NCI-H128 (cell line): ENCODE measurements around the gene SNN.

Experiments used
- DNase-seq: peaks from one replicate; lab custom pipeline; 2025; ENCODE audit not compliant: unreplicated experiment; lab: John Stamatoyannopoulos, UW

Gene SNN

DNA sequence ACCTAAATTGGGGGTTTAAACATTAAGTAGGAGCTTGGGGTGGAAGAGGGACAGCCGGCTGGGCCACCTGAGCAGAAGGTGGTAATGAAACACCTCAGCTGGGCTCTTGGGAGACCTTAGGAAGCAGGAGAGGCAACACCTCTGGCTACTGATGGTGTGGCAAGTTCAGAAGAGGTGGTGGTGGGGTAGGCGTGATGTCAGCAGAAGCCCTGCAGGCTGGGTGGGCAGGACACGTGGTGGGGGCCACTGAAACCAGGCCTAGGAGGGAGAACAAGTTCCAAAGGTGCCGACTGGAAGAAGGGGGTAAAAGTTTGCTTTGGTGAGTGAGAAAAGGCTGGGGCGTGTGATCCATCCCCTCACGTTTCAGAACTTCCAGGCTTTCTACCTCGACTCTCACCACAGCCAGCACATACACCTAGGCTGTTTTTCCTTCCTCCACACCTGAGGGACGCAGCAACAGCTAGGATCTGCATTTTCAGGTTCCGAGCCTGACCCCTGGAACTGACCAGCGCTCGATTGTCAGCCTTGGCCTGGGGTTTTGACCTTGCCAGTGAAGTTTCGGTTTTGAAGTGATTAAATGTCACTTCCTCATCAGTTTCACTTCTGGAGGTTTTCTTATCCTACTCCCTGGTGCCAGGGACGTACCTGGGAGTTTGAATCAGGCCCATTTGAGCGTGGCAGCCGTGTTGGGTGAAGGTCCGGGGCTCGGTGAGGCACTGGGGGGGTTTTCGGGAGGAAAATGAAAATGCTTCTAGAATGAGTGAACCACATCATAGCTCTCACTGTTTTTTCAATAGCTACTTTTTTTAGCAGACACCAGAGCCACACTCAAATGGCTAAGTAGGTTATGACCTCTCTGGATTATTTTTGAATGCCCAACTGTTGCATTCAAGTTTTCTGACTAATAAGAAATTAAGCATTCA lies 10.0 kb downstream of the SNN start:
- DNase-seq, result no peak

DNA sequence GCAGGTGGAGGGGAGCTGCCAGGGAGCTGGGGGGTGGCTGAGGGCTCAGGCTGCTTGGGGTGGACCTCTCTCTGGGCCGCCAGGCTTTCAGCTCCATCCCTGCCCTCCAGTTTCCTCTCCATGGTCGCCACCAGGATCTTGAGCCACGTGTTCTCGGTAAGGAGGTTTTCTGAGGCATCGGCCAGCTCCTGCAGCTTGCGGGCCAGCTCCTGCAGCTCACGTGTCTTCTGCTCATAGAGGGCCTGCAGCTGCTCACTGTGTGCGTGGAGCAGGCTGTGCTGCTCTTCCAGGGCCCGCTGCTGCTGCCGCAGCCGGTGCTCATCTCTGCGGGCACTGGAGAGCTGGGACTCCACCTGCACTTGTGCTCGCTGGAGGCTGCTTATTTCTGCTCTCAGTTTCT lies 11.0 kb downstream of the SNN start:
- DNase-seq, result no peak

DNA sequence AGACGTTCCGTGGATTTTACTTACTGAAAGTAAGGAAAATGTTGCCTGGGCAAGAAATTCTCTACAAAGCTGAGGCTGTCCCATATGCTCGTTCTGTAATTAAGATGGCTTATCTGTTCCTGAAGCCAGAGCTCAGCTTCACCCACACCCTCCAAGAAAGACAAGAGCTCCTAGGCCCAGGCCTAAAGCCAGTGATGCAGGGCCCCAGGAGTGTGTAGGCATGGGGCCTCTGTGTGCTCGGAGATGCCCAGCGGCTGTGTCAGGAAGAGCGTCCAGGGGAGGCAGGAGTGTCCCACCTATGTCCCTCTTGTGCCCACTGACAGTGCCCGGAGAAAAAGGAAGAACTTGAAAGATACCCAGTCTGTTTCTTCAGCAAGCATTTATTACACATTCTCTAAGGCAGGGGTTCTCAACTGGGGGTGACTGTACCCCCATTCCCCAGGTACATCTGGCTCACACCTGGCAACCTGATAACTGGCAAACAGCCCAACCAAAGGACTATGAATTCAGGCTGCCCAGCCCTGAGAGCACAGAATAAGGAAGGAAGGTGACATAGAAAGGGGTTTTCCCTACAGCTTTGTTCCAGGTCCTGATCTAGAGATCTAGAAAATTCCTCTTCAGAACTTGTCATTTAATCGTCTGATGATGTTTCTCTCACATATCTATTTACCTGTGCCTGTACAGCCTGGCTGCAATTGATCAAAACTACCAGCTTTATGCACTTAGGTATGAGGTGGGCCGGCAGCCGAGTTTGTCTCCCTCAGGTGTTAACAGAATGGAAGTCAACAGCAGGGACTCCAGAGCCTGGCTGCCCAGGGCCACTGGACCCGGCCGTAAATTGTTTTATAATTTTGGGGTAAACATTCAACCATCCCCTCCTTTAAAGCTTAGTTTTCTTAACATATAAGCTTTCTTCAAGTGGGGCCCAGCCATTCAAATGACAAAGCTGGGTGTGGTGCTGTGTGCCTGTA lies 12.0 kb downstream of the SNN start:
- DNase-seq, result no peak

DNA sequence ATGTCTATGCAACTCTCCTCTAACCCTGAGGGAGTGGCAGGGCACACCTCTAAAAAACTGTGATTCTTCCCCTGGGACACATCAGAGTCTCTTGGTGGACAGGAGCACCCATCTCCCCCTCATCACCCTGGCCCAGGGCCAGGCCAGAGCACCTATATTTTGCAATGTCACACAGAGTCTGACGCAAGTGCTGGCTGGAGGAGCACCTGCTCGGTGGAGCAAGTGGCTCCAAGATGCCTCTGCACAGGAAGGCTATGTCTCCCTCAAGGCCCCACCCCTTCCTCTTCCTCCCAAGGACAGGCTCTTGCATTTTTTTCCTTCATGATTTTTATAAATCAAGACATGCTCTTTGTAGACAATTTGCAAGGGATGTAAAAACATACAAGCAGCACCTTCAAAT lies 13.3 kb downstream of the SNN start:
- no peak for DNase-seq

DNA sequence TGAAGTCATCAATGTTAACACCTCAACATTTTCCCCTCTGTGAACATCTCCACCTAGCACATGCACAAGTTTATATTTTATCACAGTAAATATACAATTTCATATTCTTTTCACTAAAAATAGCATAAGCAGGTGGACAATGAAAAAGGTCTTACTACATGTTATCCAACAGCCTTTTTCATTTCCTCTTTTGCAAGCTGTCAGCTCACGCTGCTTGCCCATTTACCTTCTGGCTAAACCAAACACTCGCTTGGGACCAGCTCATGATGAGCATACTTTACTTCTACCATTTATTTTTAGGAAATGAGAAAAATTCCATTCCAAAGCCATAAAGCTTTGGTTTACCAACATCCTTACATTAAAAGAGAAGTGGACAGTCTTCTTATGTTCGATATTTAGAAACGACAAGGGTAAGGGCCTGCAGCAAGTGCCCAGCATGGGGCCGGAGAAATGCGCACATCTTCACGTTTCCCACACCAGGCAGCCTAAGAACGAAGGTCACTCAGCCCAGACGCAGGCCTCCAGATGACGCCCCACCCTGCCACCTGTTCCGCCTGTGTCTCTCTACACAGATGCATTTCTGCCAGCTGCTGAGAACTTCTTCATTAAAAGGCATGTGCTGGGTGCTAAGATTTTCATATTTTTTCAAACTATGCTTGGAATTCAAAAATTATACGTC lies 13.9 kb downstream of the SNN start:
- DNase-seq, result no peak

DNA sequence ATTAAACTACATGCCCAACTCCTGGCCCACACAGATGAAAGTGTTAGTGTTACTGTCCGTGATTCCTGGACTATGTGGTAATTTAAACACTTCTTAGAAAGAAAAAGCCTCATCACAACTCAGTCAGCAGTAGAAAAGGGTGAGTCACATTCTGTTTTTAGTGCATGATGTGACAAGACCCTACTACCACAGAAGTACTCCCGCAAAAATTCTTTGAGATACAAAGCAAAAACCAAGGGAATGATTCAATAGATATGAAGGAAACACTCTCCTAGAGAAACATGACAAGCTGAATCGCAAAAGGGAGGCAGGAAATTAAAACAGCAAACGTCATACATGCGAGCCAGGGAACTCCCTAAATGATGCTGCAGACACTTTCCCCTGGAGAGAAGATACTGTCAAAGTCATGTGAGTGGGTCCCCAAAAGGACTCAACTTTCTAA lies 14.4 kb downstream of the SNN start:
- DNase-seq, result no peak

DNA sequence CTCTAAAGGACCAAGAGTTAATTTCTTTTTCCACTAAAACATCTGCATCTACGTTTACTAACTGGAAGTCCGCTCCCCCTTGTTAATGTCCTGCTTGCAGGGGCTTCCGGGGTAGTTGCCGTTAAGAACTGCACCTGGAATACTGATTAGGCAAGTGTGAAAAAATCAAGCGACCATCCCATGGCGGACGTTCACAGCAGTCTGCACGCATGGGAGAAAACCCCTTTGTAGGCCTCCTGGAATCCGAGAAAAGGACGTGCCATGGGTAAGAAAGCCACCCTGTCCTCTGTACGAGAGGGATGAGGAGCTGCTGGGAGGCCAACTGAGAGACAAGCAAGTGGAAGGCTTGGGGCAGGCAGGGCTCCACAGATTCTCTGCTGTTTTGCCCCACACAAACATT lies 14.9 kb downstream of the SNN start:
- no peak for DNase-seq

DNA sequence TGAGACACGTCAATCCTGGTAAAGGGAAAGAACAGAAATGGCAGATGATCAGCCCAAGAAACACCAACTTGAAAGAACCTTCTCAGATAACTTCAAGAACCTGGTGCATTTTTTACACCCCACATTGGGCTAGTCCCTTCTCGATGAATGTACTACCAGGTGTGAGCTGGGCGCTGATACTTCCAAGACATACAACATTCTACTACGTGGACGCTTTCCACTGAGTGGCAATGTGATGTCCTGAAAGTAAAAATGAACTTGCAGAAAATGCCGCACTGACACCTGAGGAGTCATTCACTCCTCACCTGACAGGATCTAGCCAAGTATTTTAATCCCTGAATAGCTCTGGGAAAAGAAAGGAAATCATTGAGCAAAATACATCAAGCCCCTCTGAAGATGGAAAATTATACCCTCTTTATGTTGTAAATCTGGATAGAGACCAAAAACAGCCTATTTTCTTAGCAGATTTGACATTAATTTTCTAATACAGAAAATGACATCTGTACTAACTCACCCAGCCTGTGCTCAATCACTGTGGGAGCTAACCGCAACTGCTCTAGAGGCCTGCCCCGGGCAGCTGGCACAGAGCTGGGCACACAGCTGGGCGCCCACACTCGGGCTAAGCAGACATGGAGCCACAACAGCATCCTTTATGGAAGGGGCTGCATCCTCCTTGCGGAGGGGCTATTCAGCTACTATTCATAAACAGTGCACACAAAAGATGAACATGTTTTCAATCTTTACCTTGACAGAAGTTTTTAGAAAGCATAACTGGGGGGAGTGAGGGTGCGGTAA lies 16.2 kb downstream of the SNN start:
- no peak for DNase-seq

DNA sequence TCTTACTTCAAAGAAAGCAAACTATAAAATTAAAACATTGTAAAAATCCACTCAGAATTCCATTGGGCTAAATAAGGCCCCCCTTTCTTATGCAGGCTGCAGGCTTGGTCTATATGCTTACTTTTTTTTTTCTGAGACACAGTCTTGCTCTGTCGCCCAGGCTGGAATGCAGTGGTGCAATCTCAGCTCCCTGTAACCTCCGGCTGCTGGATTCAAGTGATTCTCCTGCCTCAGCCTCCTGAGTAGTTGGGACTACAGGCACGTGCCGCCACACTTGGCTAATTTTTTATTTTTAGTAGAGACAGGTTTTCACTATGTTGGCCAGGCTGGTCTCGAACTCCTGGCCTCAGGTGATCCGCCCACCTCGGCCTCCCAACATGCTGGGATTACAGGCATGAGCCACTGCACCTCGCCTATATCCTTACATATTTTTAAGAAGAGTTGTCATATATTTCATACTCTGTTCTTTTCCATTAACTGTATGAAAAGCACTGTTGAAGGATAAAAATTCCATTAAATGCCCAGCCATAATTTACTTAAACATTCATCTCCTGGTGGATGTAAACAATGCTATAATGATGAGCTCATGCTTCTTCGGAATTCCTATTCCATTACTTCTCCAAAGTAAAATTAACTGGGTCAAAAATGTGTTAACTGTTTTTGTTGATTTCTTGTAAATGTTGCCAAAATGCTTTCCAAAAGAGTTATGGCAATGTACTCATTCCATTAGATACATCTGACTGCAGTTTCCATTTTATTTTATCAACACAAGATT lies 17.8 kb downstream of the SNN start:
- no peak for DNase-seq

DNA sequence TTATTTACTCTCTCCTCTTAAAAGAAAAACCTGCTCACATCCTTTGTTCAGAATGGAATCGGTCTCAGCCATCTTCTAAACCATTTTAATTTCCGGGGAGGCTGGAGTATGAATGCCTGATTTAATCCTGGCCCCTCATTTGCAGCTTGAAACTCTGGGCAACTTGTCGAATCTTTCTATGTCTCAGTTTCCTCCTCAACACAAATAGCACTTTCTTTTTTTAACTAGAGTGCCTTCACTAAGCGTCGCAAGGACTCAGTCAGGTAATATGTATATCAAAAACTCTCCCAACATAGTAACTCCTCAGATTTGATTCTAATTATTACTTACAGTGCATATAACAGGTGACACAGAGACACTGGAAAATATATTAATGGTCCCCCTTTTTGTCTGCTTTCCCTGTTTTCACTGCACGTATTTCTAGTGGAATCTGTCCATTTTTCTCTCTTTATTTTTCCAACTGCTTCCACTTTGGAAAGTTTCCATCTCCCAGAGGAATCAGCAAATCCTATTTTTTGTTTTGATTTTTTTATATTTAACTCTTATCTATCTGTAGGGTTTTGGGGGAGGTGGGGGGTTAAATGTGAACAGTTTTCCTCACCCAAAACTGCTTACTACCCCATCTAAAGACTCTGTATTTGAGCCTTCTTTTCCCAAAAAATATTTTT lies 18.6 kb downstream of the SNN start:
- DNase-seq, result no peak

DNA sequence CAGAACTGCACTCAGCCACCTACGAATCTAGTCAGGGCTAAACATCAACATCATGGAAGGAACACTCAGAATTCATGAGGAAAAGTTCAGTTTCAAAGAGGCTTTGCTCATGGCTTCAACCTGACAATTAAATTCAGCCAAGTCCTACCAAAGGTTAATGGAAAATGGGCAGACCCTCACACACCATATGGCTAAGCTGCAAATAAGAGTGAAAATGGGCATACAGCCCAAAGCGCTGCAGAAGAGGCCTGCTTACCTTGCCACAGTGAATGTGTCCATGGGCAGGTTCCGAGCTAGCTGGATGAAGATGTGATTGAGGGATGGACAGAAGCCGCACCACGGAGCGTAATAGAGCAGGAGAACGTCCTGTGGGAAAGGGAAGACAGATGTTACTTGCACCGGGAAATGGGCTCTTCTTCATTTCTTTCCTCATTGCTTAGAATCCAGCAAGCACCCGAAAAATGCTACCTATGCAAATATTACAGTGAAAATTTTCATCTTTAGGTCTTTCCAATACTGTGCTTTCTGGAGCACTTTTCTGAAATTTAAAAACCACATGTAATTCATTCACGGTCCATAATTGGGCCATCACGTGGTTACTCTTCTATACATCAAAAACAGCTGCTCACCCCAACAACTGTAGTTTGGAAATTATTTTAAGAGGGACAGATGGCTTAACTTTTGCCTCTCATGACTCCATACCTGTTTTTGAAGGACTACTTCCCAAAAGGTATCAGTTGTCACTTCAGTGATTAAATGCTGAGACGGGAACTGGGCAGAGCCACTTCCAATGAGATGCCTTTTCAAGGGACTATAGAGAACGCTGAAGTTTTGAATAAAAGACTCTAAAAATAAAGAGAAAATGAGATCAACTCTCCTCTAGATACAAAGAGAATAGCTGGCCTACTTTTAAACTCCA lies 19.6 kb downstream of the SNN start:
- DNase-seq, result no peak

DNA sequence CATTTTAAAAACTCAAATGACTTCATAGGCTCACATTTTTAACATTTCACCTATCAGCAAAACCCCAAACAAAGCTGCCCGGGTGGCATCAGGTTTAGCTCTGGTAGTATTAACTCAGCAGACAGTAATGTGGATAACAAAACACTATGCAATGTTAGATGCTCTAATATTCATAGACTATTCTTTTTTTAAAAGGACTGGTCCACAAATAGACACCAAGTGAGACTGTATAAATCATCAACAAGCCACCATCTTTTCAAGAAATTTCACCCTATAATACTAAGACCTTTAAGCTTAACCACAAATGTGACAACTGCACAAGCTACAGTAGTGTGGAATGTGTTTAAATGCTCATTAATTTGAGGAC lies 20.2 kb downstream of the SNN start:
- DNase-seq, result no peak

DNA sequence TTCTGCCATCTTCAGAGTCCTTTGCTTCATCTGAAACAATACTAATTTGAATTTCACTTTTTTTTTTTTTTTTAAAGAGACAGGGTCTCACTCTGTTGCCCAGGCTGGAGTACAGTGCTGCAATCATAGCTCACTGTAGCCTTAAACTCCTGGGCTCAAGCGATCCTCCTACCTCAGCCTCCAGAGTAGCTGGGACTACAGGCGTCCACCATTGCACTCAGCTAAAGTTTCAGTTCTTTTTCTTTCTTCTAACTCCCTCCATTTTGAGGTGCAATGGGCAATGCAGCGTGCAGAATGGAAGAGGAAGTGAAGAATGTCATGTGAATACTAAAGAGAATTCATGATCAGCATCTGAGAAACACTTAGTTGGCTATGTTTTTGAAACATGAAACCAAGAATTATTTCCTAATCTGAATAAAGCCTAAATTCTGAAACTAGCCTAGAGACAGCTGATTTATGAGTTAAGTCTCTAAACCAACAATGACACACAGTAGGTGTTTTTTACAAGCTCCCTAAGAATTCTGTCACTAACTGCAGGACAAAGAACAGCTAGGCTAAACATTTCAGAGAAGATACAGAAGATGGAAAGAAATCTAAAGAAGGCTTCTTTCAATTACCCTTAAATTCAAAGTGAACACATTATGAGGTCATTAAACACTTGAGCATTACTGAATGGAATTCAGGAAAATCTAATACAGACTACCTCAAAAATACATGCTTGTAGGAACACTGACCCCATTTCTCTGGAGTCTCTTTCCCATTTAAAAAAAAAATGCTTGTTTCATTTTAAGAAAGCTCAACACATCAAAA lies 21.0 kb downstream of the SNN start:
- no peak for DNase-seq

DNA sequence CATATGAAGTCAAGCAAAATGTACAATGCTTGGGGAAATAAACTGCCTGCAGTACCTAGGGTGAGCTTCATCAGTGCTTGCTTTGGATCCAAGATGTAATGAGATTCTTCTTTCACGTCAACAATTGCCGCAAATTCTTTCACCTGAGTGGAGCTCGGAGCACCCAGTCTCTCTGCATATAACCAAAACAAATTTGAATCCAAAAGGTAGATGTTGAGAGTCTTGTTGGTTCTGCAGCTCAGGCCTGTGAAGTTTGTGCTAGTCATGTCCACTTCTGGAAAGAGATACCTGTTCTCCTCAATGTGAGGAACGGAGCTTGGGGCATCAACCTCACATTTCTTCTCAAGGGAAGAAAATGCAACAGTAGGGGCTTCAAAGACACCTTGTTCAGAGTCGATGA lies 23.0 kb downstream of the SNN start:
- no peak for DNase-seq

DNA sequence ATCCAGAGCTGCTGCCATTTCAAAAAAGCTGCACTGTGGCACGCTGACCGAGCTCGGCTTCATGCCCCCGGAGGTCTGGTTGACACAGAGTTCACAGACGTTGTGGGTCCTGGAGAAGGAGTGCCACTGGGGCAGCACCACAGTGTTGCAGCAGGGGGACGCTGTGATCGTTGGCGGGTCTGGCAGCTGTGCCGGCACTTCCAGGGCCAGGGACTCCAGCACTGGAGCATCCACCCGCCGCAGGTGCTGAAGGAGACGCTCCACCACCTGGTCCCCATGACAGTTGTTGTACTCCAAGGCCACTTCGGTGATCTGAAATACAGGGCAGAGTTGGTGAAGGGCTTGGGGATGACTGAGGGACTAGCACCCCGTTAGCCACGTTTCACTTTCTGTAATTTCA lies 23.5 kb downstream of the SNN start:
- no peak for DNase-seq

DNA sequence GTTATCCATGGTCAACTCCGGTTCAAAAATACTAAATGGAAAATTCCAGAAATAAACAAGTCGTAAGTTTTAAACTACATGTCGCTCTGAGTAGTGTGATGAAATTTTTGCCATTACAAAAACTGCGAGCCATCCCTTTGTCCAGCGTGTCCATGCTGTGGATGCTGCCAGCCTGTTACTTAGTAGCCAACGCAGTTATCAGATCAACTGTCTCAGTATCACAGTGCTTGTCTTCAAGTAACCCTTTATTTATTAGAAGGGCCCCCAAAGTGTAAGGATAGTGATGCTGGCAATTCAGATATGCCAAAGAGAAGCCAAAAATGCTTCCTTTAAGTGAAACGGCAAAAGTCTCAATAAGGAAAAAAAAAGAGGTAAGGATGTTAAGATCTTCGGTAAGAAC lies 23.9 kb downstream of the SNN start:
- no peak for DNase-seq

DNA sequence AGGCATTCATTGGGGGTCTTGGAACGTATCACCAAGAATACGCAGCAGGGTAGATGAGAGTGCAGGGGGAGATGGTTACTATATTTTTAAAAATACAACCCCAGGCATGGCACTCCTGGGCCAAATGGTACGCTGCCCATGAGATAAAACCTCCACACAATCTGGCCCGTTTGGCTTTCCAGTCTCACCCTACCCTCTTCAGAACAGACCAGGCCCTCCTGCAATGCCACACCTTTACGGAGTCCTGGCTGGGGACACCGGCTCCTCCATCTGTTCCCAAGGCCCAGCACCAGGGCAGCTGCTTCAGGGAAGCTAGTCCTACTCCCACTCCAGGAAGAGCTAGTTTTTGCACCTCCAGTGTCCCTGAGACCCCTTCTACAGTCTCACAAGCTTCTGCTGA lies 24.4 kb downstream of the SNN start:
- no peak for DNase-seq
